ENCODE data around the gene EMP2.

EMP2 gene

GRCh38 chr16:10520869-10521578 lies 59.4 kb downstream of the EMP2 start:
- POLR2A ChIA-PET = no interaction called here
- DNase-seq (ENCODE audit: extremely low spot score) = no peak
- no peak for TF ChIP-seq CTCF (IDR thresholded peaks at IDR 0.05; ENCODE audit: control extremely low read depth, extremely low read depth, low read depth, missing control alignments)
- CTCF ChIA-PET = interaction anchor here (0.7 to 6.4 kb wide), 8 partner anchors 10 to 409 kb away, joined by 3 to 39 read pairs (median 4); no protein-coding TSS in a partner anchor

GRCh38 chr16:10519929-10520868 lies 60.2 kb downstream of the EMP2 start:
- ChIA-PET POLR2A (interaction anchor here (0.7 kb wide), 1 partner anchor 351 kb away, joined by 3 read pairs; no protein-coding TSS in a partner anchor), CTCF (interaction anchor here (1.1 to 6.4 kb wide), 5 partner anchors 10 to 399 kb away, joined by 3 to 39 read pairs (median 10); no protein-coding TSS in a partner anchor)
- DNase-seq (ENCODE audit: extremely low spot score) = no peak
- TF ChIP-seq CTCF (IDR thresholded peaks at IDR 0.05; ENCODE audit: control extremely low read depth, extremely low read depth, low read depth, missing control alignments) = no peak

GRCh38 chr16:10519297-10519696 lies 61.1 kb downstream of the EMP2 start:
- no peak for TF ChIP-seq CTCF (IDR thresholded peaks at IDR 0.05; ENCODE audit: control extremely low read depth, extremely low read depth, low read depth, missing control alignments)
- CTCF ChIA-PET = interaction anchor here (2.5 to 6.4 kb wide), 2 partner anchors 9 to 217 kb away, joined by 11 to 39 read pairs; no protein-coding TSS in a partner anchor
- DNase-seq (ENCODE audit: extremely low spot score) = no peak
- POLR2A ChIA-PET = no interaction called here

GRCh38 chr16:10518479-10519041 lies 61.8 kb downstream of the EMP2 start:
- CTCF ChIA-PET = interaction anchor here (1.0 kb wide), 1 partner anchor 218 kb away, joined by 3 read pairs; no protein-coding TSS in a partner anchor
- POLR2A ChIA-PET = interaction anchor here (0.6 kb wide), 1 partner anchor 209 kb away, joined by 3 read pairs; no protein-coding TSS in a partner anchor
- no peak for DNase-seq (ENCODE audit: extremely low spot score)
- TF ChIP-seq CTCF (IDR thresholded peaks at IDR 0.05; ENCODE audit: control extremely low read depth, extremely low read depth, low read depth, missing control alignments) = no peak

- no peak for TF ChIP-seq CTCF (IDR thresholded peaks at IDR 0.05; ENCODE audit: control extremely low read depth, extremely low read depth, low read depth, missing control alignments)
- ChIA-PET POLR2A (interaction anchor here (0.6 kb wide), 1 partner anchor 208 kb away, joined by 3 read pairs; no protein-coding TSS in a partner anchor), CTCF (interaction anchor here (1.0 to 5.0 kb wide), 2 partner anchors 219 to 261 kb away, joined by 3 to 40 read pairs; no protein-coding TSS in a partner anchor)
- no peak for DNase-seq (ENCODE audit: extremely low spot score)
Observed at GRCh38 chr16:10517868-10518267, 62.5 kb downstream of the EMP2 start.
